K562 (cell line): ENCODE measurements around the gene SGPL1. TPM values are rescaled to one million over a fixed set of nuclear protein-coding genes. Genes with fewer than 3 reads are reported as not detected.

Source experiments
- ARHGAP35 ChIP-seq: fragments of 450-650 bp; IDR thresholded peaks from 2 replicates; pipeline ENCODE4 v1.6.1; 2018; ENCODE audit not compliant: partially characterized antibody
- CAMTA2 ChIP-seq: fragments of 250-450 bp; sonication (Bioruptor Pico); conservative IDR thresholded peaks from 2 replicates; pipeline ENCODE4 v1.5.1; 2022
- CCNT2 ChIP-seq: IDR thresholded peaks from 2 replicates; pipeline ENCODE4 v1.6.1; 2011; ENCODE audit warnings: borderline replicate concordance, low read depth, mild to moderate bottlenecking, moderate library complexity, mixed read lengths, low read length; ENCODE audit not compliant: insufficient read length; ENCODE audit errors: extremely low read depth
- CHAMP1 ChIP-seq: fragments of 450-650 bp; IDR thresholded peaks from 2 replicates; pipeline ENCODE4 v1.6.1; 2016; ENCODE audit warnings: mild to moderate bottlenecking
- CREM ChIP-seq: IDR thresholded peaks from 2 replicates; pipeline ENCODE4 v1.6.1; 2014; ENCODE audit warnings: antibody characterized with exemption, low read depth
- DNMT1 ChIP-seq: fragments of 450-650 bp; IDR thresholded peaks from 2 replicates; pipeline ENCODE4 v1.6.1; 2016; ENCODE audit warnings: antibody characterized with exemption, mild to moderate bottlenecking
- E2F5 ChIP-seq: sonication (generic); formaldehyde crosslinking; IDR thresholded peaks from 2 replicates; pipeline ENCODE4 v1.8.0; 2022; ENCODE audit warnings: mild to moderate bottlenecking, missing genetic modification reagents
- ETS1 ChIP-seq: conservative IDR thresholded peaks from 2 replicates; pipeline ENCODE4 v1.6.1; 2011; ENCODE audit warnings: low read depth, mild to moderate bottlenecking, low read length; ENCODE audit not compliant: control insufficient read depth
- ILF3 ChIP-seq: fragments of 450-650 bp; IDR thresholded peaks from 2 replicates; pipeline ENCODE4 v1.6.1; 2018; ENCODE audit warnings: antibody characterized with exemption, mild to moderate bottlenecking, moderate library complexity, borderline replicate concordance
- MBD1 ChIP-seq: fragments of 250-450 bp; sonication (Bioruptor Pico); IDR thresholded peaks from 2 replicates; pipeline ENCODE4 v1.8.0; 2022; ENCODE audit warnings: inconsistent platforms
- MTA1 ChIP-seq: fragments of 450-650 bp; IDR thresholded peaks from 2 replicates; pipeline ENCODE4 v1.6.1; 2017; ENCODE audit warnings: borderline replicate concordance
- MYNN ChIP-seq, 2 experiments: sonication (generic); formaldehyde crosslinking in 1 of 2; IDR thresholded peaks; 2 replicates each; pipeline versions ENCODE4 v1.5.0 to v1.6.1; 2016 to 2020; ENCODE audit warnings: antibody characterized with exemption in 1 of 2, missing genetic modification reagents in 1 of 2
- PRPF4 ChIP-seq: fragments of 200-400 bp; formaldehyde crosslinking; IDR thresholded peaks from one replicate; pipeline ENCODE4 v1.6.1; 2017; ENCODE audit warnings: low read length, low read depth, mild to moderate bottlenecking; ENCODE audit not compliant: insufficient read depth, poor library complexity, severe bottlenecking
- SMAD3 ChIP-seq: fragments of 450-650 bp; formaldehyde crosslinking; conservative IDR thresholded peaks from 2 replicates; pipeline ENCODE4 v1.4.0; 2020; ENCODE audit warnings: mild to moderate bottlenecking
- TCF15 ChIP-seq: fragments of 250-450 bp; sonication (Bioruptor Pico); IDR thresholded peaks from 2 replicates; pipeline ENCODE4 v1.8.0; 2022; ENCODE audit warnings: moderate library complexity, mild to moderate bottlenecking, inconsistent platforms
- ZBTB33 ChIP-seq: sonication (generic); formaldehyde crosslinking; IDR thresholded peaks from 2 replicates; pipeline ENCODE4 v1.8.1; 2023; ENCODE audit warnings: mild to moderate bottlenecking, missing genetic modification reagents
- ZNF197 ChIP-seq: fragments of 200-800 bp; sonication (Bioruptor generic); IDR thresholded peaks from 2 replicates; pipeline ENCODE4 v1.6.1; 2016; ENCODE audit warnings: low read depth, missing genetic modification characterization, missing compliant biosample characterization
- ZNF76 ChIP-seq: fragments of 250-450 bp; sonication (Bioruptor Pico); IDR thresholded peaks from 2 replicates; pipeline ENCODE4 v1.4.0; 2020; ENCODE audit warnings: mild to moderate bottlenecking, moderate library complexity, borderline replicate concordance
- ZZZ3 ChIP-seq: fragments of 450-650 bp; IDR thresholded peaks from 2 replicates; pipeline ENCODE4 v1.6.1; 2016; ENCODE audit warnings: antibody characterized with exemption, mild to moderate bottlenecking, moderate library complexity
- polyA plus RNA-seq, 8 experiments: library from polyadenylated mRNA; depleted of rRNA in 4 of 8; stranded (reverse) in 5 of 8; unstranded in 3 of 8; fragments of >200 nt; fragmentation: Nextera tagmentation in 2 of 8; fragmentation: Illumina TruSeq in 1 of 8; extraction: Ambion mirVana in 2 of 8; extraction: Trizol in 1 of 8; gene quantifications; 2 replicates each; pipeline versions ENCODE4 v1.2.1 to v1.2.3, GENCODE V29; 2011 to 2014; ENCODE audit warnings: inconsistent platforms in 1 of 8, missing spikeins in 1 of 8
- total RNA-seq, 7 experiments: library from RNA; depleted of rRNA in 6 of 7; stranded (reverse); fragments of >200 nt in 6 of 7; fragmentation: Illumina TruSeq in 2 of 7; extraction: Trizol in 2 of 7; gene quantifications; 2 replicates each; pipeline versions ENCODE4 v1.2.1 to v1.2.3, GENCODE V29; 2011 to 2021; ENCODE audit warnings: low replicate concordance in 1 of 7

SGPL1 gene
- total and polyA plus RNA-seq, 9 of the 15 experiments (the other 6 are each of a cell fraction or from before 2014, with no cell fraction given) = 6.0 to 18.0 (median 8.7) TPM

- TF ChIP-seq E2F5 (CRISPR knock-in tag) (no peak), MYNN (IDR thresholded peaks at IDR 0.05) (peak; percentile 84; the same call in 1 of the 2 replicates), MYNN (CRISPR knock-in tag; IDR thresholded peaks at IDR 0.05) (no peak), ETS1 (no peak), ARHGAP35 (no peak), ILF3 (no peak), SMAD3 (CRISPR knock-in tag) (no peak), CHAMP1 (0 out of 2 replicates have a peak, but pooled peaks have one; percentile 2), ZNF76 (no peak), DNMT1 (no peak), ZNF197 (no peak), MTA1 (no peak), ZBTB33 (CRISPR knock-in tag) (no peak), CAMTA2 (CRISPR knock-in tag) (no peak), ZZZ3 (peak; percentile 39; the same call in 1 of the 2 replicates), TCF15 (CRISPR knock-in tag) (no peak), CCNT2 (no peak), CREM (peak; percentile 31; the same call in 1 of the 2 replicates), MBD1 (CRISPR knock-in tag) (no peak), PRPF4 (no peak)
These were observed 64.4 kb downstream of the SGPL1 start (continued) for GRCh38 chr10:70880077-70880534.
